Colonic mucosa (tissue), 4 donors: ENCODE results near the gene EIF2S1. TPM values are rescaled to one million over a fixed set of nuclear protein-coding genes. Genes with fewer than 3 reads are reported as not detected.
"Not testable (repeated sequence)": the region's sequence is repeated elsewhere in the genome, so short reads cannot be mapped to it uniquely, and the experiment has no call there.

Experiments used
- DNase-seq: peaks from one replicate; pipeline ENCODE4 v3.0.0-alpha.2; 2020
- H3K27ac ChIP-seq: fragments of 200-600 bp; one replicate; pipeline ENCODE4 v1.8.0; 2021
- H3K27me3 ChIP-seq: fragments of 200-600 bp; one replicate; pipeline ENCODE4 v1.8.0; 2021
- H3K36me3 ChIP-seq: fragments of 200-600 bp; one replicate; pipeline ENCODE4 v1.8.0; 2021
- H3K4me1 ChIP-seq: fragments of 200-600 bp; one replicate; pipeline ENCODE4 v1.8.0; 2021; ENCODE audit warnings: mild to moderate bottlenecking
- H3K4me3 ChIP-seq: fragments of 200-600 bp; one replicate; pipeline ENCODE4 v1.8.0; 2021
- H3K9ac ChIP-seq, 2 donors: one replicate each; pipeline ENCODE4 v1.7.0; 2013; ENCODE audit warnings: control low read depth in 2 of 2, low read depth in 2 of 2, low read length in 2 of 2
- H3K9me3 ChIP-seq: fragments of 200-600 bp; one replicate; pipeline ENCODE4 v1.8.0; 2021
- CTCF ChIP-seq: fragments of 200-600 bp; IDR thresholded peaks from one replicate; pipeline ENCODE4 v1.8.0; 2022; ENCODE audit warnings: antibody characterized with exemption, mild to moderate bottlenecking
- intact Hi-C: fragments of 100-400 bp; cut with DNase I; formaldehyde crosslinking; loops from one replicate; pipeline ENCODE4 v1.14.1; 2022
- total RNA-seq, 2 donors: library from RNA; stranded (reverse); fragmentation: NEBNext Ultra II Directional in 1 of 2; extraction: Animal tissue kit (Norgen Biotek cat#: 25700) in 1 of 2; gene quantifications; one replicate each; pipeline ENCODE4 v1.2.1, GENCODE V29; 2021
- donor health status: healthy.
- donor health status: DM: no; HTN: no; CAD: no.
- donor health status: DM: no; HTN: no; CAD: no.

EIF2S1 gene
- total RNA-seq: 100 to 1,000 TPM in 1 of 2 donors, 10 to 100 TPM in 1; 73.7 to 130 TPM

- Histone ChIP-seq H3K4me1 (peaks cover 14% of the 10 kb centered on the region), H3K27ac (peak within 1 kb of the TSS; percentile 86), H3K9ac (peak within 1 kb of the TSS; percentile 86 to 96), H3K4me3 (peak within 1 kb of the TSS; percentile 87), H3K36me3 (no peaks in the 10 kb centered on the region), H3K27me3 (no peaks in the 10 kb centered on the region), H3K9me3 (no peaks in the 10 kb centered on the region)
- TF ChIP-seq CTCF: peak; percentile 87
- intact Hi-C loops: no loop called here
- peak; percentile 99 for DNase-seq
Observed at GRCh38 chr14:67359775-67360469, at the start of gene EIF2S1, which contains the start of gene ATP6V1D. Gene EIF2S1 (plus strand): TSS chr14:67360328. CDS start chr14:67364768, 4,440 bp downstream. Gene ATP6V1D (minus strand): TSS chr14:67359804. CDS start chr14:67359698, 106 bp downstream.

- Histone ChIP-seq H3K9me3 (no peaks in the 10 kb centered on the region), H3K9ac (no peak overlapping the region), H3K4me1 (no peaks in the 10 kb centered on the region), H3K27me3 (no peaks in the 10 kb centered on the region), H3K27ac (no peak overlapping the region), H3K36me3 (no peaks in the 10 kb centered on the region), H3K4me3 (no peak overlapping the region)
- TF ChIP-seq CTCF: no peak
- intact Hi-C loops: no loop called here
- DNase-seq: no peak
Observed at GRCh38 chr14:67311868-67312267, 48.3 kb upstream of the EIF2S1 start.

- Histone ChIP-seq H3K4me3 (no peak overlapping the region), H3K27ac (no peak overlapping the region), H3K9ac (no peak overlapping the region), H3K4me1 (no peaks in the 10 kb centered on the region), H3K9me3 (no peaks in the 10 kb centered on the region), H3K36me3 (no peaks in the 10 kb centered on the region), H3K27me3 (no peaks in the 10 kb centered on the region)
- intact Hi-C loops: no loop called here
- DNase-seq: no peak
- TF ChIP-seq CTCF: no peak
Observed at GRCh38 chr14:67313153-67313552, 47.0 kb upstream of the EIF2S1 start.

- no peak overlapping the region for H3K9ac ChIP-seq
- H3K4me3 ChIP-seq: no peak overlapping the region
- intact Hi-C loops: no loop called here
- no peaks in the 10 kb centered on the region for H3K36me3 ChIP-seq
- no peak for TF ChIP-seq CTCF
- no peaks in the 10 kb centered on the region for H3K4me1 ChIP-seq
- no peak for DNase-seq
- no peaks in the 10 kb centered on the region for H3K9me3 ChIP-seq
- no peaks in the 10 kb centered on the region for H3K27me3 ChIP-seq
- no peak overlapping the region for H3K27ac ChIP-seq
Observed at GRCh38 chr14:67317822-67318221, 42.3 kb upstream of the EIF2S1 start.

GRCh38 chr14:67319142-67319541 is 41.0 kb upstream of the EIF2S1 start:
- H3K27ac ChIP-seq: no peak overlapping the region
- no peaks in the 10 kb centered on the region for H3K4me1 ChIP-seq
- no peaks in the 10 kb centered on the region for H3K36me3 ChIP-seq
- no peak for DNase-seq
- no peak overlapping the region for H3K9ac ChIP-seq
- no peaks in the 10 kb centered on the region for H3K9me3 ChIP-seq
- intact Hi-C loops: no loop called here
- H3K4me3 ChIP-seq: no peak overlapping the region
- H3K27me3 ChIP-seq: no peaks in the 10 kb centered on the region
- no peak for TF ChIP-seq CTCF

GRCh38 chr14:67329666-67330065 is 30.5 kb upstream of the EIF2S1 start:
- H3K27ac ChIP-seq, H3K4me3 ChIP-seq, DNase-seq, intact Hi-C loops, H3K9ac ChIP-seq, H3K36me3 ChIP-seq, H3K27me3 ChIP-seq, H3K9me3 ChIP-seq, H3K4me1 ChIP-seq: not testable (repeated sequence)
